OCI-LY7 (cell line): ENCODE measurements around the gene EFNA5. TPM values are rescaled to one million over a fixed set of nuclear protein-coding genes. Genes with fewer than 3 reads are reported as not detected.

ENCODE experiments used
- BruUV-seq: library from RNA; stranded (reverse); fragments of 400-500 nt; replicated peaks from 2 replicates; lab custom pipeline; 2021; lab: Mats Ljungman, UMichigan
- CTCF ChIA-PET: fragments of 300-600 bp; sonication (Branson Sonifier 250); formaldehyde crosslinking; loops from one replicate; lab custom pipeline; 2022; ENCODE audit warnings: antibody characterized with exemption; ENCODE audit not compliant: unreplicated experiment; lab: Charles Lee
- POLR2A ChIA-PET: fragments of 300-600 bp; sonication (Branson Sonifier 250); formaldehyde crosslinking; loops from one replicate; lab custom pipeline; 2022; ENCODE audit warnings: antibody characterized with exemption; lab: Charles Lee
- DNase-seq: peaks from one replicate; pipeline ENCODE4 v3.0.0-alpha.2; 2015; ENCODE audit warnings: low spot score
- H2AFZ ChIP-seq: fragments of 200-600 bp; sonication (generic), shearing (Covaris generic); 2 replicates; pipeline ENCODE4 v1.6.1; 2014; ENCODE audit warnings: mild to moderate bottlenecking, antibody characterized with exemption, low read length, moderate library complexity
- H3K27ac ChIP-seq: fragments of 200-600 bp; sonication (generic); 2 replicates; pipeline ENCODE4 v1.5.1; 2014; ENCODE audit warnings: mixed run types, low read depth, mild to moderate bottlenecking, moderate library complexity, low read length, inconsistent platforms; ENCODE audit not compliant: poor library complexity, severe bottlenecking
- H3K36me3 ChIP-seq: fragments of 200-600 bp; sonication (generic); 2 replicates; pipeline ENCODE4 v1.6.1; 2014; ENCODE audit warnings: mild to moderate bottlenecking, antibody characterized with exemption, low read length, moderate library complexity, mixed read lengths; ENCODE audit not compliant: insufficient read depth
- H3K4me1 ChIP-seq: fragments of 200-600 bp; sonication (generic); 2 replicates; pipeline ENCODE4 v1.5.1; 2014; ENCODE audit warnings: mild to moderate bottlenecking, low read length; ENCODE audit not compliant: insufficient read depth, poor library complexity, severe bottlenecking
- H3K4me2 ChIP-seq: fragments of 200-600 bp; sonication (generic); 2 replicates; pipeline ENCODE4 v1.6.1; 2014; ENCODE audit warnings: mild to moderate bottlenecking, low read length
- H3K4me3 ChIP-seq: fragments of 200-600 bp; sonication (generic); 2 replicates; pipeline ENCODE4 v1.5.1; 2014; ENCODE audit warnings: mild to moderate bottlenecking, low read depth, low read length; ENCODE audit not compliant: poor library complexity, severe bottlenecking
- H3K79me2 ChIP-seq: fragments of 200-600 bp; sonication (generic); 2 replicates; pipeline ENCODE4 v1.6.1; 2016; ENCODE audit warnings: low read depth, mild to moderate bottlenecking, low read length, moderate library complexity, mixed read lengths; ENCODE audit not compliant: insufficient read depth
- H3K9me2 ChIP-seq: fragments of 200-600 bp; sonication (generic); 2 replicates; pipeline ENCODE4 v1.6.1; 2016; ENCODE audit warnings: mild to moderate bottlenecking, low read length, mixed read lengths; ENCODE audit not compliant: insufficient read depth
- H3K9me3 ChIP-seq: fragments of 200-600 bp; sonication (generic); 2 replicates; pipeline ENCODE4 v1.6.1; 2014; ENCODE audit warnings: mild to moderate bottlenecking, mixed run types, low read length, mixed read lengths
- H4K20me1 ChIP-seq: fragments of 200-600 bp; sonication (generic); 2 replicates; pipeline ENCODE4 v1.6.1; 2014; ENCODE audit warnings: mild to moderate bottlenecking, antibody characterized with exemption, low read length, moderate library complexity, mixed read lengths; ENCODE audit not compliant: insufficient read depth
- EZH2phosphoT487 ChIP-seq: fragments of 200-600 bp; sonication (generic); IDR thresholded peaks from 2 replicates; pipeline ENCODE4 v1.6.1; 2018; ENCODE audit warnings: low read depth, borderline replicate concordance, mild to moderate bottlenecking, mixed run types, antibody characterized with exemption, low read length, moderate library complexity, mixed read lengths
- intact Hi-C: fragments of 100-400 bp; cut with micrococcal nuclease; formaldehyde crosslinking; loops from one replicate; pipeline ENCODE4 v1.10.0; 2022; ENCODE audit not compliant: unreplicated experiment
- total RNA-seq, 2 experiments: library from RNA; depleted of rRNA in 1 of 2; stranded (reverse); fragments of >200 nt in 1 of 2; shearing (Covaris generic) in 1 of 2; gene quantifications; 2 replicates each; pipeline ENCODE4 v1.2.3, GENCODE V29; 2014 to 2022
- TF ChIP-seq, protein P1 (sequence below): fragments of 200-600 bp; sonication (generic); conservative IDR thresholded peaks from 2 replicates; pipeline ENCODE4 v1.5.1; 2014; ENCODE audit warnings: mild to moderate bottlenecking, antibody characterized with exemption, low read length, moderate library complexity, mixed read lengths

The EFNA5 gene
- total RNA-seq, 2 experiments from 2014 or later, result 2.1 to 3.1 TPM

DNA sequence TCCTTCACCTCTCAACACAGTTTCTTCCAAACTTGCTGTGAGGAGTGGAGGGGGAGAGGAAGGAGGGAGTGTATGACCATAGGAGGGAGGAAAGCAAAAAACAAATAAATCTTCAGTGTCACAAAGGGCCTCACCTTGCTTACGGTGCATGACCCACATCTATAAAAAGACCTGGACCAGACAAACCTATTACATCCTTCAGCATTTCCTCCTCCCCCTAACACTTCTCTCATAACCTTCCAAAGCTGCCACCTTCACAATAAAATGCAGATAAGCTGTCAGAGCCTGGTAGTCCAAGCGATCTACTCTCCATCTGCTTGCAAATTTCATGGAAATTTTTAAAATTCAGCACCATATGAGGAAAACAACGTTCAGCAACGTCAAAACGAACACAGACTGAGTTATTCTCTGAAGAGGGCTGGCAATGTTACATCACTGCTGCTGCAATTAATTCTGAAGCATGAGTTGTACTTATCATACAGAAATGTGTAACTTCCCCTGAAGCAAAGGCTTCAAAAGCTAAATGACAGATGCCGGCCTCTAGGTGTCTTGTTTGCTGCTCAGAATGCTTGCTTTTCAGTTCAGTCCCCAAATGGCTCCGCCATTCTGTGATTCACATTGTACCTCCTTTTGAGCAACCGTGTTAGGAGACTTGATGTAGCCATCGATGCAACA, 62.9 kb downstream of the EFNA5 start:
- peak; percentile 34 for DNase-seq
- TF ChIP-seq EZH2phosphoT487, result no peak
- TF ChIP-seq, protein P1, sequence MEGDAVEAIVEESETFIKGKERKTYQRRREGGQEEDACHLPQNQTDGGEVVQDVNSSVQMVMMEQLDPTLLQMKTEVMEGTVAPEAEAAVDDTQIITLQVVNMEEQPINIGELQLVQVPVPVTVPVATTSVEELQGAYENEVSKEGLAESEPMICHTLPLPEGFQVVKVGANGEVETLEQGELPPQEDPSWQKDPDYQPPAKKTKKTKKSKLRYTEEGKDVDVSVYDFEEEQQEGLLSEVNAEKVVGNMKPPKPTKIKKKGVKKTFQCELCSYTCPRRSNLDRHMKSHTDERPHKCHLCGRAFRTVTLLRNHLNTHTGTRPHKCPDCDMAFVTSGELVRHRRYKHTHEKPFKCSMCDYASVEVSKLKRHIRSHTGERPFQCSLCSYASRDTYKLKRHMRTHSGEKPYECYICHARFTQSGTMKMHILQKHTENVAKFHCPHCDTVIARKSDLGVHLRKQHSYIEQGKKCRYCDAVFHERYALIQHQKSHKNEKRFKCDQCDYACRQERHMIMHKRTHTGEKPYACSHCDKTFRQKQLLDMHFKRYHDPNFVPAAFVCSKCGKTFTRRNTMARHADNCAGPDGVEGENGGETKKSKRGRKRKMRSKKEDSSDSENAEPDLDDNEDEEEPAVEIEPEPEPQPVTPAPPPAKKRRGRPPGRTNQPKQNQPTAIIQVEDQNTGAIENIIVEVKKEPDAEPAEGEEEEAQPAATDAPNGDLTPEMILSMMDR, result peak; percentile 45
- H3K9me3 ChIP-seq, result no peaks in the 10 kb centered on the region
- H3K4me2 ChIP-seq, result peak overlapping the region; percentile 41
- peaks cover 33% of the 10 kb centered on the region for H3K4me1 ChIP-seq
- peak overlapping the region; percentile 0 for H3K4me3 ChIP-seq
- H3K36me3 ChIP-seq, result no peaks in the 10 kb centered on the region
- H3K9me2 ChIP-seq, result no peaks in the 10 kb centered on the region
- H4K20me1 ChIP-seq, result no peaks in the 10 kb centered on the region
- intact Hi-C loops, result no loop called here
- no TSS peak for BruUV-seq
- no peak overlapping the region for H3K27ac ChIP-seq
- CTCF ChIA-PET, result no interaction called here
- H2AFZ ChIP-seq, result peak overlapping the region; percentile 68; the same call in 1 of the 2 replicates
- H3K79me2 ChIP-seq, result no peaks in the 10 kb centered on the region
- POLR2A ChIA-PET, result interaction anchor here (0.6 to 1.8 kb wide), 4 partner anchors 9 to 64 kb away, joined by 3 to 9 read pairs (median 4); no protein-coding TSS in a partner anchor

DNA sequence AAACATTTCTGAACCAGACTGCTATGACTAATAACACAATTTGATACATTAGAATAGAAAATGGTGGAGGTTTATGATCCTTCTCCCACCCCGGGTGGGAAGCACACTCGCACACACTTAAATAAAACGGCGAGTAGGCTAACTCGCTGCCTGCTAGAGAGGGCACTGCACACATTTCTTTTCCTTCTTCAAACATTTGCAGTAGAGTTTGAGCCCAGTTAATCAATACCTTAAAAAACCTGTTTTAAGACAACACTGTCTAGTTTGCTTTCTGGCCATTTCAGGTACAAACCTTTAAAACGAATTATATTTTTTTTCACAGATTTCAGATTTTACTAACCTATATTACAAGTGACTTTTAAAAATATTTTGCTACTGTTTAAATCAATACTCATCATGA, 63.5 kb downstream of the EFNA5 start:
- CTCF ChIA-PET, result no interaction called here
- H3K4me2 ChIP-seq, result peak overlapping the region; percentile 41; the same call in 1 of the 2 replicates
- intact Hi-C loops, result no loop called here
- peak overlapping the region; percentile 68; the same call in 1 of the 2 replicates for H2AFZ ChIP-seq
- no peak overlapping the region for H3K4me3 ChIP-seq
- H3K36me3 ChIP-seq, result no peaks in the 10 kb centered on the region
- peaks cover 33% of the 10 kb centered on the region for H3K4me1 ChIP-seq
- no peaks in the 10 kb centered on the region for H3K79me2 ChIP-seq
- TF ChIP-seq, protein P1, result no peak
- TF ChIP-seq EZH2phosphoT487, result no peak
- no peaks in the 10 kb centered on the region for H3K9me3 ChIP-seq
- no peak overlapping the region for H3K27ac ChIP-seq
- POLR2A ChIA-PET, result interaction anchor here (0.8 to 1.8 kb wide), 3 partner anchors 9 to 18 kb away, joined by 3 to 9 read pairs (median 4); no protein-coding TSS in a partner anchor
- H4K20me1 ChIP-seq, result no peaks in the 10 kb centered on the region
- DNase-seq, result no peak
- H3K9me2 ChIP-seq, result no peaks in the 10 kb centered on the region
- no TSS peak for BruUV-seq

DNA sequence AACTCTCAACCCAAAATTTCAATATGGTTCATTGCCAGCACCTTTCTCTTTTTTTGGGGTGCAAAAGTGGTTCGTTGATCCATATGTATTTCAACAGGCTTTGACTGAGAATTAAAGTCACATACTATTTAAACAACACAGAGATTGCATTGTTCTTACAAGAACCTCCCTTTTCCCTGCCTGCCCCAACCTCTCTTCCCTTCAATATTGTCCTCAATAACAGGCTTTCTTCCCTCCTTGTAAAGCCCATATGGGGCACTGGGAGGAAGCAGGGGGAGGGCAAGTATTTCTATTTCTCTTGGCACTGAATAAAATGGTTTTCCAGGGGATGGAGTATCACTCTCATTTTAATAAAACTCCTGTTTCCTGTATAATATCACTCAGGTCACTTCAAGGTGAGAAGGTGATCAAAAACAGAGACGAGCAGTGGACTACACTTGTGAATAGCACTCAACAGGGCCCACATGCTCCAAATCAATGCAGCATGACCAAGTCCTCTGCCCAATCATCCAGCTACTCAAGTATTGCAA, 65.1 kb downstream of the EFNA5 start:
- H3K4me2 ChIP-seq, result peak overlapping the region; percentile 17; the same call in 1 of the 2 replicates
- H3K9me2 ChIP-seq, result no peaks in the 10 kb centered on the region
- H3K4me3 ChIP-seq, result no peak overlapping the region
- ChIA-PET POLR2A (interaction anchor here (0.6 to 1.5 kb wide), 11 partner anchors 8 to 622 kb away, joined by 3 to 5 read pairs (median 3); no protein-coding TSS in a partner anchor), CTCF (no interaction called here)
- peaks cover 33% of the 10 kb centered on the region for H3K4me1 ChIP-seq
- H2AFZ ChIP-seq, result peak overlapping the region; percentile 24; the same call in 1 of the 2 replicates
- no peaks in the 10 kb centered on the region for H4K20me1 ChIP-seq
- TF ChIP-seq, protein P1, result no peak
- no peak for TF ChIP-seq EZH2phosphoT487
- no peaks in the 10 kb centered on the region for H3K9me3 ChIP-seq
- H3K36me3 ChIP-seq, result no peaks in the 10 kb centered on the region
- H3K79me2 ChIP-seq, result no peaks in the 10 kb centered on the region
- no TSS peak for BruUV-seq
- H3K27ac ChIP-seq, result no peak overlapping the region
- intact Hi-C loops, result no loop called here
- DNase-seq, result no peak
